ENCODE data around the gene RBM17.
A peak's percentile ranks its signal among the peaks of the same experiment; 100 is the strongest.

Gene RBM17

DNA sequence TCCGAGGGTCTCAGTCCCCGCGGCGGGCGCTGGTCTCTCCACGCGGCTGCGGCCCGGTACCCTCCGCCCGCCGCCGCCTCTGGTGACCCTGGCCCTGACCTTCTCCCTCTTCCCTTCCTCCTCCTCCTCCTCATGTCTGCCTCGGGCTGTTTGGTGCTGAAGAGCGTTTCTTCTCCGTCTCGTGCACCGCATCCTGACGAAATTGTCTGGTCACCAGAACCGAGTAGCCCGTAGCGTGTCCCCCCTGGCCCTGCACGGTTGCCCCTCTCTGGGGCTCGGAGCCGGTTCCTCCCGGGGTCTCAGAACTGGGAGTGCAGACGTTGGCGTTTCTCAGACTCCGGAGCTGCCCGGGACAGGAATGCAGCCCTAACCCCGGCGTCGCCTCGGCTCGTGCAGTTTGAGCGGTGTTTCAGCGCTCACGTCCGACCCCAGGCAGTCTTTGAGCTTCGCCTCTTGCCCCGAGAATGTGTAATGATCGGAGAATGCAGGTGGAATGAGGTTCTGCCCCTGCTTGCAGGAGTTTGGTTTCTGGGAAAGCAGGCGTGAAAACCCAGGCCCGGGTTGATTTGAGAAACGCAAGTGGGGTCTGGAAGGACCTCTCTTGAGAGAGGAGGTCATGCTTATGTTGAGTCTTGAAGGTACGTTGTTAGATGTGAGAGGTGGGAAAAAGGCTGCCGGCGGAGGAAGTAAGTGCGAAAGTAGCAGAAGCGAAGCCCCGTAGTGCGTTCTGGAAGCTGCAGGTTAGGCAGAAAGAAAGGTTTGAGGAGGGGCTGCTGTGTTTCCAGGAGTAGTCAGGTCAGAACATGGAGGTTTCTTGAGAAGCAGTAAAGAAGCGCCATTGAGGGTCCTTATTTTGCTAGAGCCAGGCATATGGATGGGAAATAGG, 743 bp downstream of the RBM17 start:
- H2AFZ ChIP-seq (ENCODE audit: low read length): peak overlapping the region; percentile 84
- H4K8ac ChIP-seq (ENCODE audit: low read depth, low read length): no peak overlapping the region
- no peak overlapping the region for H2BK15ac ChIP-seq (ENCODE audit: low read length)
- no peak overlapping the region for H2BK12ac ChIP-seq (ENCODE audit: low read length)
- H3K27ac ChIP-seq (replicated peaks; ENCODE audit: low read length): no peak overlapping the region
- peak overlapping the region; percentile 90 to 94 for H3K4me3 ChIP-seq (ENCODE audit: low read length in 2 of 2)
- peak overlapping the region; percentile 71 for H3K23ac ChIP-seq (ENCODE audit: low read depth, low read length, poor library complexity)
- peaks cover 0 to 22% of the 10 kb centered on the region in 2 donors for H3K36me3 ChIP-seq (replicated peaks in 1 of 2; ENCODE audit: control insufficient read depth in 2 of 2, insufficient read depth in 2 of 2, low read length in 2 of 2)
- no peak overlapping the region for H3K4ac ChIP-seq (ENCODE audit: low read length)
- peak overlapping the region; percentile 97 for H3K9ac ChIP-seq (ENCODE audit: low read depth, low read length, poor library complexity)
- peak overlapping the region; percentile 90 for H3K18ac ChIP-seq (ENCODE audit: low read length)
- peak overlapping the region; percentile 87 for H3K4me2 ChIP-seq (ENCODE audit: insufficient read depth, low read length, poor library complexity, severe bottlenecking)
- peak overlapping the region; percentile 95 for H2AK5ac ChIP-seq (ENCODE audit: low read depth, low read length)
- no peaks in the 10 kb centered on the region for H3K27me3 ChIP-seq (ENCODE audit: control insufficient read depth in 3 of 3, insufficient read depth in 3 of 3, low read depth in 1 of 3, low read length in 3 of 3)
- peaks cover 7% of the 10 kb centered on the region for H3K79me1 ChIP-seq (ENCODE audit: low read depth, low read length)
- no CpG with 5 or more reads among the region's 53 CpGs for WGBS, 2 donors (ENCODE audit: extremely low coverage in 2 of 2, insufficient read length in 2 of 2, insufficient replicate concordance in 1 of 2)
- H4K91ac ChIP-seq (ENCODE audit: low read depth, low read length, poor library complexity): no peak overlapping the region
- peak; percentile 26 for DNase-seq (ENCODE audit: low spot score)
- H3K14ac ChIP-seq (ENCODE audit: low read length): peak overlapping the region; percentile 49
- H3K4me1 ChIP-seq (ENCODE audit: control insufficient read depth in 2 of 2, insufficient read depth in 1 of 2, low read depth in 1 of 2, low read length in 2 of 2): peaks cover 3 to 5% of the 10 kb centered on the region in 2 donors
- H2BK120ac ChIP-seq (ENCODE audit: low read depth, low read length): no peak overlapping the region
- H2BK5ac ChIP-seq (ENCODE audit: low read length): peak overlapping the region; percentile 88
- H3K9me3 ChIP-seq (replicated peaks in 1 of 2; ENCODE audit: control insufficient read depth in 2 of 2, insufficient read depth in 1 of 2, low read depth in 1 of 2, low read length in 2 of 2): no peaks in the 10 kb centered on the region

GRCh38 chr10:6091630-6092029, 2.8 kb downstream of the RBM17 start:
- H3K9ac ChIP-seq (ENCODE audit: low read depth, low read length, poor library complexity): no peak overlapping the region
- H2BK5ac ChIP-seq (ENCODE audit: low read length): no peak overlapping the region
- H3K23ac ChIP-seq (ENCODE audit: low read depth, low read length, poor library complexity): no peak overlapping the region
- no peak overlapping the region for H3K4me2 ChIP-seq (ENCODE audit: insufficient read depth, low read length, poor library complexity, severe bottlenecking)
- no peak overlapping the region for H4K8ac ChIP-seq (ENCODE audit: low read depth, low read length)
- H2BK15ac ChIP-seq (ENCODE audit: low read length): no peak overlapping the region
- H3K14ac ChIP-seq (ENCODE audit: low read length): no peak overlapping the region
- no peak overlapping the region for H3K4me3 ChIP-seq (ENCODE audit: low read length in 2 of 2)
- H3K36me3 ChIP-seq (replicated peaks in 1 of 2; ENCODE audit: control insufficient read depth in 2 of 2, insufficient read depth in 2 of 2, low read length in 2 of 2): peaks cover 0 to 30% of the 10 kb centered on the region in 2 donors
- no peak overlapping the region for H2BK120ac ChIP-seq (ENCODE audit: low read depth, low read length)
- H3K27ac ChIP-seq (replicated peaks; ENCODE audit: low read length): no peak overlapping the region
- no peak overlapping the region for H4K91ac ChIP-seq (ENCODE audit: low read depth, low read length, poor library complexity)
- no peak overlapping the region for H3K4ac ChIP-seq (ENCODE audit: low read length)
- no peak overlapping the region for H3K18ac ChIP-seq (ENCODE audit: low read length)
- no peaks in the 10 kb centered on the region for H3K9me3 ChIP-seq (replicated peaks in 1 of 2; ENCODE audit: control insufficient read depth in 2 of 2, insufficient read depth in 1 of 2, low read depth in 1 of 2, low read length in 2 of 2)
- no peak overlapping the region for H2AFZ ChIP-seq (ENCODE audit: low read length)
- no peak overlapping the region for H2BK12ac ChIP-seq (ENCODE audit: low read length)
- H2AK5ac ChIP-seq (ENCODE audit: low read depth, low read length): no peak overlapping the region
- H3K4me1 ChIP-seq (ENCODE audit: control insufficient read depth in 2 of 2, insufficient read depth in 1 of 2, low read depth in 1 of 2, low read length in 2 of 2): peaks cover 3 to 5% of the 10 kb centered on the region in 2 donors
- H3K27me3 ChIP-seq (ENCODE audit: control insufficient read depth in 3 of 3, insufficient read depth in 3 of 3, low read depth in 1 of 3, low read length in 3 of 3): no peaks in the 10 kb centered on the region
- peaks cover 7% of the 10 kb centered on the region for H3K79me1 ChIP-seq (ENCODE audit: low read depth, low read length)
- WGBS, 2 donors (ENCODE audit: extremely low coverage in 2 of 2, insufficient read length in 2 of 2, insufficient replicate concordance in 1 of 2): no CpG with 5 or more reads among the region's 1 CpG
- DNase-seq (ENCODE audit: low spot score): no peak

- no peaks in the 10 kb centered on the region for H3K9me3 ChIP-seq (replicated peaks in 1 of 2; ENCODE audit: control insufficient read depth in 2 of 2, insufficient read depth in 1 of 2, low read depth in 1 of 2, low read length in 2 of 2)
- no peak overlapping the region for H3K27ac ChIP-seq (replicated peaks; ENCODE audit: low read length)
- H2BK5ac ChIP-seq (ENCODE audit: low read length): no peak overlapping the region
- H2AK5ac ChIP-seq (ENCODE audit: low read depth, low read length): no peak overlapping the region
- H3K36me3 ChIP-seq (replicated peaks in 1 of 2; ENCODE audit: control insufficient read depth in 2 of 2, insufficient read depth in 2 of 2, low read length in 2 of 2): peaks cover 5 to 41% of the 10 kb centered on the region in 2 donors
- H3K23ac ChIP-seq (ENCODE audit: low read depth, low read length, poor library complexity): no peak overlapping the region
- no peak overlapping the region for H2BK12ac ChIP-seq (ENCODE audit: low read length)
- no CpG with 5 or more reads among the region's 2 CpGs for WGBS, 2 donors (ENCODE audit: extremely low coverage in 2 of 2, insufficient read length in 2 of 2, insufficient replicate concordance in 1 of 2)
- H3K4ac ChIP-seq (ENCODE audit: low read length): no peak overlapping the region
- H3K27me3 ChIP-seq (ENCODE audit: control insufficient read depth in 3 of 3, insufficient read depth in 3 of 3, low read depth in 1 of 3, low read length in 3 of 3): no peaks in the 10 kb centered on the region
- no peak overlapping the region for H2AFZ ChIP-seq (ENCODE audit: low read length)
- H3K4me3 ChIP-seq (ENCODE audit: low read length in 2 of 2): no peak overlapping the region
- H3K4me2 ChIP-seq (ENCODE audit: insufficient read depth, low read length, poor library complexity, severe bottlenecking): no peak overlapping the region
- no peak overlapping the region for H3K9ac ChIP-seq (ENCODE audit: low read depth, low read length, poor library complexity)
- H4K8ac ChIP-seq (ENCODE audit: low read depth, low read length): no peak overlapping the region
- H3K18ac ChIP-seq (ENCODE audit: low read length): no peak overlapping the region
- H3K4me1 ChIP-seq (ENCODE audit: control insufficient read depth in 2 of 2, insufficient read depth in 1 of 2, low read depth in 1 of 2, low read length in 2 of 2): peaks cover 3 to 5% of the 10 kb centered on the region in 2 donors
- no peak overlapping the region for H3K14ac ChIP-seq (ENCODE audit: low read length)
- DNase-seq (ENCODE audit: low spot score): no peak
- no peak overlapping the region for H4K91ac ChIP-seq (ENCODE audit: low read depth, low read length, poor library complexity)
- H2BK120ac ChIP-seq (ENCODE audit: low read depth, low read length): no peak overlapping the region
- peaks cover 7% of the 10 kb centered on the region for H3K79me1 ChIP-seq (ENCODE audit: low read depth, low read length)
- H2BK15ac ChIP-seq (ENCODE audit: low read length): no peak overlapping the region
These were observed 3.9 kb downstream of the RBM17 start for GRCh38 chr10:6092731-6093130.

DNA sequence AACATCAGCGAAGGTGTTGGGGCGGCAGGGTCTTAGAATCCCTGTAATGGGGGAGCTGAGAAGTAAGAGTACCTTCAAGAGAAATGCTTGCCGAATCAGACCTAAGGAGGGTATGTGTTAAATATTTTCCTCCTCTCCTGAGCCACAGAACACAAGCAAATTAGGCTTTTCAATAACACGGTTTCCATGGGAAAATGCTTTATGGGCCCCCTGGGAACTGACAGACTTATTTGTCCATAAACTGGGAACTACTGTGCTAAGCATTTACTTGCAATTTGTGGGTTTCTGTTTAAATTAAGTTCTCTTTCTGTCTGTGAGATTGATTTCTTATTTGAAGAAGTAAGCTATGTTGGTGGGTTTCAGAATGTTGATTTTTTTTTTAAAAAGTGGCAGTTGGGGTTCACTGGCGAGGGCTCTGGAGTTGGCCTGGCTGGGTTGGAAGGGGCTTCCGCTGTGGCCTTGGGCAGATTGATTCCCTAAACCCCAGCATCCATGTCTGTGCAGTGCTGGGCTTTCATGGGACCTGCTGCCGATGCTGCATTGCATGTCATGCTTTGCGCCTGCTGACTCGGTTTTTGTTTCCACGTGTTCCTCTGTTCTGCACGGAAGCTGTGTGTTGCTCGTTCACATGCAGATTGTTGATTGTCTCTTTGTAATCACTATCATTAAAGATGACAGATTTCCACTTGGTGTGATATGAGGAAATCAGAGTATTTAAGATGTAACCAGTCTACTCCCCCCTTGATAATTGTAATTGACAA, 7.2 kb downstream of the RBM17 start:
- no peaks in the 10 kb centered on the region for H3K9me3 ChIP-seq (replicated peaks in 1 of 2; ENCODE audit: control insufficient read depth in 2 of 2, insufficient read depth in 1 of 2, low read depth in 1 of 2, low read length in 2 of 2)
- H3K27ac ChIP-seq (replicated peaks; ENCODE audit: low read length): no peak overlapping the region
- H3K4ac ChIP-seq (ENCODE audit: low read length): no peak overlapping the region
- H3K27me3 ChIP-seq (ENCODE audit: control insufficient read depth in 3 of 3, insufficient read depth in 3 of 3, low read depth in 1 of 3, low read length in 3 of 3): no peaks in the 10 kb centered on the region
- no peak overlapping the region for H2BK120ac ChIP-seq (ENCODE audit: low read depth, low read length)
- no peak overlapping the region for H4K8ac ChIP-seq (ENCODE audit: low read depth, low read length)
- no CpG with 5 or more reads among the region's 12 CpGs for WGBS, 2 donors (ENCODE audit: extremely low coverage in 2 of 2, insufficient read length in 2 of 2, insufficient replicate concordance in 1 of 2)
- no peaks in the 10 kb centered on the region for H3K79me1 ChIP-seq (ENCODE audit: low read depth, low read length)
- H4K91ac ChIP-seq (ENCODE audit: low read depth, low read length, poor library complexity): no peak overlapping the region
- H3K36me3 ChIP-seq (replicated peaks in 1 of 2; ENCODE audit: control insufficient read depth in 2 of 2, insufficient read depth in 2 of 2, low read length in 2 of 2): peaks cover 8 to 73% of the 10 kb centered on the region in 2 donors
- H2BK12ac ChIP-seq (ENCODE audit: low read length): no peak overlapping the region
- no peak overlapping the region for H3K4me2 ChIP-seq (ENCODE audit: insufficient read depth, low read length, poor library complexity, severe bottlenecking)
- peaks cover 0 to 1% of the 10 kb centered on the region in 2 donors for H3K4me1 ChIP-seq (ENCODE audit: control insufficient read depth in 2 of 2, insufficient read depth in 1 of 2, low read depth in 1 of 2, low read length in 2 of 2)
- no peak overlapping the region for H3K23ac ChIP-seq (ENCODE audit: low read depth, low read length, poor library complexity)
- no peak overlapping the region for H2BK5ac ChIP-seq (ENCODE audit: low read length)
- no peak overlapping the region for H3K14ac ChIP-seq (ENCODE audit: low read length)
- no peak overlapping the region for H2AK5ac ChIP-seq (ENCODE audit: low read depth, low read length)
- H3K18ac ChIP-seq (ENCODE audit: low read length): no peak overlapping the region
- no peak overlapping the region for H3K4me3 ChIP-seq (ENCODE audit: low read length in 2 of 2)
- H2AFZ ChIP-seq (ENCODE audit: low read length): no peak overlapping the region
- no peak for DNase-seq (ENCODE audit: low spot score)
- no peak overlapping the region for H2BK15ac ChIP-seq (ENCODE audit: low read length)
- H3K9ac ChIP-seq (ENCODE audit: low read depth, low read length, poor library complexity): no peak overlapping the region

Measured in neuronal stem cell (in vitro differentiated cells).